Panc1 (cell line): Measurements from ENCODE around the gene SYTL3. TPM values are rescaled to one million over a fixed set of nuclear protein-coding genes. Genes with fewer than 3 reads are reported as not detected.

Experiments
- ATAC-seq: fragments of 200-7000 bp; cut with Tn5 transposase; 2 replicates; pipeline ENCODE4 v1.9.1; 2020; ENCODE audit warnings: mild to moderate bottlenecking, moderate library complexity
- BruUV-seq: library from RNA; stranded (reverse); fragments of 400-500 nt; replicated peaks from 2 replicates; lab custom pipeline; 2021; lab: Mats Ljungman, UMichigan
- CTCF ChIA-PET: fragments of 300-600 bp; sonication (Branson Sonifier 250); formaldehyde crosslinking; loops from one replicate; lab custom pipeline; 2022; ENCODE audit warnings: antibody characterized with exemption; lab: Charles Lee
- POLR2A ChIA-PET: fragments of 300-600 bp; sonication (Branson Sonifier 250); formaldehyde crosslinking; loops from one replicate; lab custom pipeline; 2022; ENCODE audit warnings: antibody characterized with exemption; lab: Charles Lee
- DNase-seq: peaks from one replicate; pipeline ENCODE4 v3.0.0-alpha.2; 2010; ENCODE audit warnings: low read depth, low spot score
- H3K27ac ChIP-seq: 2 replicates; pipeline ENCODE4 v1.5.1; 2011; ENCODE audit warnings: mild to moderate bottlenecking, low read length, inconsistent platforms
- H3K27me3 ChIP-seq: fragments of 200-500 bp; sonication (Bioruptor generic); 2 replicates; pipeline ENCODE4 v1.6.0; 2014; ENCODE audit warnings: low read length, inconsistent platforms; ENCODE audit not compliant: control insufficient read depth, insufficient read depth
- H3K36me3 ChIP-seq: fragments of 200-500 bp; sonication (Bioruptor generic); 2 replicates; pipeline ENCODE4 v1.5.1; 2014; ENCODE audit warnings: inconsistent platforms, mild to moderate bottlenecking, low read length, moderate library complexity; ENCODE audit not compliant: control insufficient read depth, insufficient read depth
- H3K4me1 ChIP-seq: 2 replicates; pipeline ENCODE4 v1.5.1; 2011; ENCODE audit warnings: inconsistent platforms, mild to moderate bottlenecking, low read length, moderate library complexity; ENCODE audit not compliant: control insufficient read depth, insufficient read depth
- H3K4me3 ChIP-seq, 2 experiments: 2 replicates each; pipeline ENCODE4 v1.5.1; 2011 to 2012; ENCODE audit warnings: low read depth in 2 of 2, low read length in 2 of 2, mild to moderate bottlenecking in 2 of 2, inconsistent platforms in 1 of 2, moderate library complexity in 1 of 2
- H3K9me3 ChIP-seq: fragments of 200-500 bp; sonication (Bioruptor generic); 2 replicates; pipeline ENCODE4 v1.5.1; 2014; ENCODE audit warnings: low read depth, mild to moderate bottlenecking, inconsistent platforms, low read length, moderate library complexity; ENCODE audit not compliant: control insufficient read depth, insufficient read depth
- POLR2AphosphoS5 ChIP-seq: IDR thresholded peaks from 2 replicates; pipeline ENCODE4 v1.6.1; 2012; ENCODE audit warnings: mild to moderate bottlenecking, low read depth, low read length, moderate library complexity
- REST ChIP-seq, 2 experiments: IDR thresholded peaks; 2 replicates each; pipeline ENCODE4 v1.6.1; 2011 to 2012; ENCODE audit warnings: low read depth in 2 of 2, control low read depth in 1 of 2, low read length in 1 of 2, mild to moderate bottlenecking in 1 of 2, moderate library complexity in 1 of 2; ENCODE audit not compliant: insufficient read depth in 1 of 2
- SIN3A ChIP-seq: IDR thresholded peaks from 2 replicates; pipeline ENCODE4 v1.6.1; 2012; ENCODE audit warnings: low read depth, mild to moderate bottlenecking, low read length, moderate library complexity, borderline replicate concordance; ENCODE audit not compliant: insufficient read depth
- TCF7L2 ChIP-seq: IDR thresholded peaks from 2 replicates; pipeline ENCODE4 v1.6.1; 2011; ENCODE audit warnings: mild to moderate bottlenecking, low read depth, low read length, inconsistent platforms
- in situ Hi-C: cut with HindIII; loops from 2 replicates; pipeline ENCODE4 v1.10.0; 2016; ENCODE audit warnings: low sequenced_read_pairs, low pct_unique_long_range_greater_than_20kb
- intact Hi-C: fragments of 100-400 bp; cut with micrococcal nuclease; formaldehyde crosslinking; loops from one replicate; pipeline ENCODE4 v1.10.0; 2022; ENCODE audit not compliant: unreplicated experiment
- total RNA-seq: library from RNA; stranded (reverse); gene quantifications from one replicate; pipeline ENCODE4 v1.2.1, GENCODE V29; 2021; ENCODE audit not compliant: unreplicated experiment
- TF ChIP-seq, protein P1 (sequence below): fragments of 450-650 bp; IDR thresholded peaks from 2 replicates; pipeline ENCODE4 v1.5.1; 2017; ENCODE audit warnings: mild to moderate bottlenecking

Gene SYTL3
- total RNA-seq, 1 experiment from 2014 or later, result 1.4 TPM

GRCh38 chr6:158663625-158664165 is 13.8 kb downstream of the SYTL3 start:
- ATAC-seq, result no peak

DNA sequence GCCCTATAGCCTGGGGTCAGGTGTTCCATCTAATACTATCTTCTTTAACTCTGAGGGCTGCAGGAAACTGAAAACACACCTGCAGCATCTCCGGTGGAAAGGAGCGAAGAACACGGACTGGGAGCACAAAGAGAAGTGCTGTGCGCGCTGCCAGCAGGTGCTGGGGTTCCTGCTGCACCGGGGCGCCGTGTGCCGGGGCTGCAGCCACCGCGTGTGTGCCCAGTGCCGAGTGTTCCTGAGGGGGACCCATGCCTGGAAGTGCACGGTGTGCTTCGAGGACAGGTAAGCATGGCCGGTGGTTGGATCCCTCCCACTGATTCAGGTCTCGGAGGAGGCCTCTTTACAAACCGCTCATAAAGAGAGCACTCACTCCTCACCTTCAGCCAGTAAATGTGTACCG is 15.5 kb downstream of the SYTL3 start:
- Histone ChIP-seq H3K4me3 (no peak overlapping the region), H3K4me1 (no peaks in the 10 kb centered on the region), H3K27me3 (peaks cover 9% of the 10 kb centered on the region; the same call in 1 of the 2 replicates), H3K36me3 (no peaks in the 10 kb centered on the region), H3K27ac (no peak overlapping the region), H3K9me3 (no peaks in the 10 kb centered on the region)
- in situ Hi-C loops (no loop called here), intact Hi-C loops (no loop called here)
- no TSS peak for BruUV-seq
- no peak for TF ChIP-seq TCF7L2
- TF ChIP-seq SIN3A, result no peak
- TF ChIP-seq REST (IDR thresholded peaks at IDR 0.05; ENCODE audit: insufficient read depth in 1 of 2, low read depth in 2 of 2, low read length in 1 of 2), result no peak
- TF ChIP-seq, protein P1, sequence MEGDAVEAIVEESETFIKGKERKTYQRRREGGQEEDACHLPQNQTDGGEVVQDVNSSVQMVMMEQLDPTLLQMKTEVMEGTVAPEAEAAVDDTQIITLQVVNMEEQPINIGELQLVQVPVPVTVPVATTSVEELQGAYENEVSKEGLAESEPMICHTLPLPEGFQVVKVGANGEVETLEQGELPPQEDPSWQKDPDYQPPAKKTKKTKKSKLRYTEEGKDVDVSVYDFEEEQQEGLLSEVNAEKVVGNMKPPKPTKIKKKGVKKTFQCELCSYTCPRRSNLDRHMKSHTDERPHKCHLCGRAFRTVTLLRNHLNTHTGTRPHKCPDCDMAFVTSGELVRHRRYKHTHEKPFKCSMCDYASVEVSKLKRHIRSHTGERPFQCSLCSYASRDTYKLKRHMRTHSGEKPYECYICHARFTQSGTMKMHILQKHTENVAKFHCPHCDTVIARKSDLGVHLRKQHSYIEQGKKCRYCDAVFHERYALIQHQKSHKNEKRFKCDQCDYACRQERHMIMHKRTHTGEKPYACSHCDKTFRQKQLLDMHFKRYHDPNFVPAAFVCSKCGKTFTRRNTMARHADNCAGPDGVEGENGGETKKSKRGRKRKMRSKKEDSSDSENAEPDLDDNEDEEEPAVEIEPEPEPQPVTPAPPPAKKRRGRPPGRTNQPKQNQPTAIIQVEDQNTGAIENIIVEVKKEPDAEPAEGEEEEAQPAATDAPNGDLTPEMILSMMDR, result no peak
- TF ChIP-seq POLR2AphosphoS5, result no peak
- ChIA-PET CTCF (no interaction called here), POLR2A (no interaction called here)
- no peak for ATAC-seq
- no peak for DNase-seq

More at GRCh38 chr6:158663625-158664165, 13.8 kb downstream of the SYTL3 start:
- peaks cover 9% of the 10 kb centered on the region; the same call in 1 of the 2 replicates for H3K27me3 ChIP-seq
- no peak overlapping the region for H3K27ac ChIP-seq
- H3K4me1 ChIP-seq, result no peaks in the 10 kb centered on the region
- in situ Hi-C loops (no loop called here), intact Hi-C loops (loop anchor here (5.0 kb wide), 1 partner anchor 424 kb away; no protein-coding TSS in a partner anchor)
- ChIA-PET POLR2A (no interaction called here), CTCF (no interaction called here)
- DNase-seq, result no peak
- H3K9me3 ChIP-seq, result no peaks in the 10 kb centered on the region
- BruUV-seq, result no TSS peak
- no peak for TF ChIP-seq REST (IDR thresholded peaks at IDR 0.05; ENCODE audit: insufficient read depth in 1 of 2, low read depth in 2 of 2, low read length in 1 of 2)
- TF ChIP-seq, protein P1, result no peak
- no peak for TF ChIP-seq SIN3A
- no peak for TF ChIP-seq TCF7L2
- TF ChIP-seq POLR2AphosphoS5, result no peak
- no peaks in the 10 kb centered on the region for H3K36me3 ChIP-seq
- H3K4me3 ChIP-seq, result no peak overlapping the region
